GM19035 (cell line): ENCODE measurements around the gene MT1A.

Source experiments
- ATAC-seq: cut with Tn5 transposase; IDR thresholded peaks from one replicate; pipeline ENCODE4 v1.9.1; 2021; ENCODE audit not compliant: unreplicated experiment

The MT1A gene

GRCh38 chr16:56630134-56630533 lies 8.3 kb upstream of the MT1A start:
- ATAC-seq, result peak; percentile 88

GRCh38 chr16:56631197-56631596 lies 7.3 kb upstream of the MT1A start:
- ATAC-seq, result no peak

- ATAC-seq, result no peak
Measured at GRCh38 chr16:56631832-56632155, 6.7 kb upstream of the MT1A start.

GRCh38 chr16:56632156-56632847 lies 6.2 kb upstream of the MT1A start, which contains the start of gene MT1M:
MT1M (plus strand) TSS chr16:56632659; CDS start chr16:56632732, 73 bp downstream.
- ATAC-seq, result no peak

GRCh38 chr16:56632848-56633365 lies 5.6 kb upstream of the MT1A start:
- no peak for ATAC-seq

- ATAC-seq, result no peak
Measured at GRCh38 chr16:56633535-56633934, 4.9 kb upstream of the MT1A start.

- ATAC-seq, result no peak
Measured at GRCh38 chr16:56634715-56635440, 3.6 kb upstream of the MT1A start.

GRCh38 chr16:56635441-56635967 lies 3.0 kb upstream of the MT1A start:
- no peak for ATAC-seq

- ATAC-seq, result no peak
Measured at GRCh38 chr16:56636616-56637413, 1.7 kb upstream of the MT1A start.

- ATAC-seq, result no peak
Measured at GRCh38 chr16:56639045-56639444, 579 bp downstream of the MT1A start.

- ATAC-seq, result no peak
Measured at GRCh38 chr16:56640076-56640475, 1.6 kb downstream of the MT1A start.

GRCh38 chr16:56641166-56641565 lies 2.7 kb downstream of the MT1A start:
- no peak for ATAC-seq

GRCh38 chr16:56643080-56643778 lies 4.8 kb downstream of the MT1A start:
- ATAC-seq, result no peak

GRCh38 chr16:56643833-56644232 lies 5.4 kb downstream of the MT1A start:
- no peak for ATAC-seq

- ATAC-seq, result no peak
Measured at GRCh38 chr16:56645311-56645710, 6.8 kb downstream of the MT1A start.

GRCh38 chr16:56645838-56646237 lies 7.4 kb downstream of the MT1A start:
- no peak for ATAC-seq

GRCh38 chr16:56647641-56648431 lies 9.4 kb downstream of the MT1A start:
- ATAC-seq, result no peak

GRCh38 chr16:56649271-56649670 lies 10.8 kb downstream of the MT1A start:
- no peak for ATAC-seq

- ATAC-seq, result no peak
Measured at GRCh38 chr16:56649820-56650219, 11.4 kb downstream of the MT1A start.

GRCh38 chr16:56651586-56651985 lies 13.1 kb downstream of the MT1A start, which contains the start of gene MT1B:
MT1B (plus strand) TSS chr16:56651886; CDS start chr16:56651954, 68 bp downstream.
- no peak for ATAC-seq
